Nephron (organoid): ENCODE data around the gene TRAF5.

ENCODE experiments used
- H3K27ac Mint-ChIP-seq, 3 experiments: 2 replicates each; pipeline ENCODE4 v1.8.0; 2020; ENCODE audit warnings: mixed read lengths in 3 of 3, mild to moderate bottlenecking in 2 of 3, moderate library complexity in 1 of 3
- H3K27me3 Mint-ChIP-seq: 2 replicates; pipeline ENCODE4 v1.8.0; 2021; ENCODE audit warnings: low read depth, mild to moderate bottlenecking, moderate library complexity, mixed read lengths
- H3K36me3 Mint-ChIP-seq: 2 replicates; pipeline ENCODE4 v1.8.0; 2020; ENCODE audit warnings: low read depth, mixed read lengths
- H3K4me1 Mint-ChIP-seq: 2 replicates; pipeline ENCODE4 v1.8.0; 2020; ENCODE audit warnings: mixed read lengths
- H3K4me3 Mint-ChIP-seq, 3 experiments: 2 replicates each; pipeline ENCODE4 v1.8.0; 2020; ENCODE audit warnings: mild to moderate bottlenecking in 3 of 3, mixed read lengths in 3 of 3, moderate library complexity in 2 of 3
- H3K9me3 Mint-ChIP-seq: 2 replicates; pipeline ENCODE4 v1.8.0; 2020; ENCODE audit warnings: mixed read lengths
- TF ChIP-seq, protein P1 (sequence below), 3 experiments: fragments of 200-600 bp; sonication (generic); IDR thresholded peaks; one replicate each; pipeline ENCODE4 v1.5.0; 2021; ENCODE audit warnings: antibody characterized with exemption in 3 of 3; ENCODE audit not compliant: unreplicated experiment in 3 of 3

Gene TRAF5

GRCh38 chr1:211324992-211325775 lies 1.4 kb upstream of the TRAF5 start:
- Mint-ChIP-seq H3K27ac (peak overlapping the region in 1 of 3 experiments; percentile 53), H3K4me1 (peaks cover 31% of the 10 kb centered on the region), H3K36me3 (no peaks in the 10 kb centered on the region), H3K27me3 (peaks cover 20% of the 10 kb centered on the region), H3K4me3 (peak overlapping the region; percentile 90 to 95 (median 95)), H3K9me3 (no peaks in the 10 kb centered on the region)
- TF ChIP-seq, protein P1, sequence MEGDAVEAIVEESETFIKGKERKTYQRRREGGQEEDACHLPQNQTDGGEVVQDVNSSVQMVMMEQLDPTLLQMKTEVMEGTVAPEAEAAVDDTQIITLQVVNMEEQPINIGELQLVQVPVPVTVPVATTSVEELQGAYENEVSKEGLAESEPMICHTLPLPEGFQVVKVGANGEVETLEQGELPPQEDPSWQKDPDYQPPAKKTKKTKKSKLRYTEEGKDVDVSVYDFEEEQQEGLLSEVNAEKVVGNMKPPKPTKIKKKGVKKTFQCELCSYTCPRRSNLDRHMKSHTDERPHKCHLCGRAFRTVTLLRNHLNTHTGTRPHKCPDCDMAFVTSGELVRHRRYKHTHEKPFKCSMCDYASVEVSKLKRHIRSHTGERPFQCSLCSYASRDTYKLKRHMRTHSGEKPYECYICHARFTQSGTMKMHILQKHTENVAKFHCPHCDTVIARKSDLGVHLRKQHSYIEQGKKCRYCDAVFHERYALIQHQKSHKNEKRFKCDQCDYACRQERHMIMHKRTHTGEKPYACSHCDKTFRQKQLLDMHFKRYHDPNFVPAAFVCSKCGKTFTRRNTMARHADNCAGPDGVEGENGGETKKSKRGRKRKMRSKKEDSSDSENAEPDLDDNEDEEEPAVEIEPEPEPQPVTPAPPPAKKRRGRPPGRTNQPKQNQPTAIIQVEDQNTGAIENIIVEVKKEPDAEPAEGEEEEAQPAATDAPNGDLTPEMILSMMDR (IDR thresholded peaks at IDR 0.05; ENCODE audit: unreplicated experiment in 3 of 3) = no peak

DNA sequence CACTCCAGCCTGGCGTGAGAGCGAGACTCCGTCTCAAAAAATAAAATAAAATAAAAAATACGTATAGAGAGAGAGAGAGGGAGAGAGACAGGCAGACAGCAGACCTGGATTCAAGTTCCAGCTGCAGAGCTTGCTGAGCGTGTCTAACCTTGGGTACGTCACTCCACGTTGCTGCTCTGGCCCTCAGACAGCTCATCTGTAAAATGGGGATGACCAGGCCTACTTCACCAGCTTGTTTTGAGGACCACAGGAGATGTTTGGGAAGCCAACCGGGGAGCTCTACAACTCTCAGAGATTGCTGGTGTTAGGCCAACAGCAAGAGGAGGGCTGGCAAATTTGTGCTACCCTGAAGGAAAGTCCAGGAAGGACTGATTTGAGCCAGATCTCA lies 499 bp upstream of the TRAF5 start:
- Mint-ChIP-seq H3K36me3 (no peaks in the 10 kb centered on the region), H3K27ac (peak overlapping the region; percentile 78 to 91 (median 80)), H3K4me3 (peak overlapping the region; percentile 90 to 95 (median 95)), H3K4me1 (peaks cover 40% of the 10 kb centered on the region), H3K27me3 (peaks cover 20% of the 10 kb centered on the region), H3K9me3 (no peaks in the 10 kb centered on the region)
- TF ChIP-seq, protein P1 (IDR thresholded peaks at IDR 0.05; ENCODE audit: unreplicated experiment in 3 of 3) = no peak

- TF ChIP-seq, protein P1 (IDR thresholded peaks at IDR 0.05; ENCODE audit: unreplicated experiment in 3 of 3) = no peak
Observed at GRCh38 chr1:211327346-211327921, 801 bp downstream of the TRAF5 start.

DNA sequence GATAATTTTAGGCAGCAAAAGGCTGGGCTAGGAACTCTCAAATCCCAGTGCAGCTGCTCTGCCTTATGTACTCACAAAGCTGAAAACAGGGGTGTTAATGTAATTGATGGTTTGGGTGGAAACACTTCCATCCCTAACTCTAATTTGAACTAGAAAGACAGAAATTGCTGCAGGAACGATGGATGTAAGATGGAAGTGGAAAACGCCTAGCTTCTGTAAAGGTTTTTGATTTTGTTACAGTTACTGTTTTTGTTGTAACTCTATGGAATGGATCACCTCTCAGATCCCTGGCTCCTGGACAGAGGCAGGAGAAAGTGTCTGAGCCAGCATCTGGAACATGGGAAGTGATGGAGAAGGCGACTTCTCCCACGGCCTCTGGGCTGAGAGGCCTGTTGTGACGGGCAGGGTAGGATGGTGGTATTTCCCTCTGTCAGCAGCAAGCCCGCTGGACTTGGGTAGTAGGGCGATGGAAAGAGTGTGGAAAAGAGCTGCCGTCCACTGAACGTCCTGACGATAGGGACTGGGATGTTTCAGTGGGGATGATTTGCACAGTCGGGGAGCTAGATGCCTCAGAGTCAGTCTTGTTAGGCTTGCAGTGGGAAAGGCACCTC lies 1.6 kb downstream of the TRAF5 start:
- no peaks in the 10 kb centered on the region for H3K36me3 Mint-ChIP-seq
- peaks cover 31% of the 10 kb centered on the region for H3K27me3 Mint-ChIP-seq
- H3K27ac Mint-ChIP-seq = peak overlapping the region in 2 of 3 experiments; percentile 89 to 97
- no peaks in the 10 kb centered on the region for H3K9me3 Mint-ChIP-seq
- TF ChIP-seq, protein P1 (IDR thresholded peaks at IDR 0.05; ENCODE audit: unreplicated experiment in 3 of 3) = no peak
- H3K4me3 Mint-ChIP-seq = peak overlapping the region; percentile 91 to 99 (median 98)
- H3K4me1 Mint-ChIP-seq = peaks cover 57% of the 10 kb centered on the region

More at GRCh38 chr1:211327346-211327921, 801 bp downstream of the TRAF5 start:
- Mint-ChIP-seq H3K36me3 (no peaks in the 10 kb centered on the region), H3K9me3 (no peaks in the 10 kb centered on the region), H3K4me3 (peak overlapping the region; percentile 91 to 99 (median 98)), H3K4me1 (peaks cover 51% of the 10 kb centered on the region), H3K27ac (peak overlapping the region; percentile 76 to 97 (median 89)), H3K27me3 (peaks cover 27% of the 10 kb centered on the region)

DNA sequence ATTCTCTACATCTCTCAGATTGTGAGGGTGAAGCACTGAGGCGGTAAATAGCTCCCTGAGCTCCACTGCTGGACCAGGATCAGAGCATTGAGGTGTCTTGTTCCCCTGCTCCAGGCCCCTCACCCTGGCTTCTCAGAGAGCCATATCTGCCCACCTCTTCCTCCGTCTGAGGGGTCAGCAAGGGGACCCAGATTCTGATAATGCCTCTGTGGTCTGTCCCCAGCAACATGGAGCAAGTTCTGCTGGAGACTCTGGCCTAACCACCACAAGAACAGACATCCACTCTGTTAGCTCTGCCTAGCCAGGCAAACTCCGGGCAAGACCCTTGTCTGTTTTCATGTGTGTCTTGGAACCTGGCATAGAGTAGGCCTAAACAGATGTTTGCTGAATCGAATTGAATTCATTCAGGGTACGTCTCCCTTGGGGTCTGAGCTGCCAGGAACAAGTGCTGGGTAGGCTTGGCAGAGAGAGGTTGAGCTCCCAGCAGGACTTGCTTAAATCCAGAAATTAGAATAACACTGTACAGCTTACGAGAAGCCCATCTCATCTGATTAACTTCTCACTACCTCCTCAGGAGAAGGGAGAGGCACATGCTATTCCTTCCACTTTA lies 2.3 kb downstream of the TRAF5 start:
- Mint-ChIP-seq H3K4me3 (peak overlapping the region; percentile 59 to 99 (median 98)), H3K4me1 (peaks cover 62% of the 10 kb centered on the region), H3K36me3 (no peaks in the 10 kb centered on the region), H3K27me3 (peaks cover 31% of the 10 kb centered on the region), H3K9me3 (no peaks in the 10 kb centered on the region), H3K27ac (no peak overlapping the region)
- TF ChIP-seq, protein P1 (IDR thresholded peaks at IDR 0.05; ENCODE audit: unreplicated experiment in 3 of 3) = no peak
